Stimulated activated CD8-positive, alpha-beta memory T cell treated with anti-CD3 and anti-CD28 coated beads, Interleukin-12 subunit alpha, Interleukin-12 subunit beta, amount 100 ng/mL, for 24 hours (primary cell): ENCODE data around the gene TRANK1.
"Not testable (repeated sequence)": the region's sequence is repeated elsewhere in the genome, so short reads cannot be mapped to it uniquely, and the experiment has no call there.

Experiments used
- DNase-seq: peaks from one replicate; pipeline ENCODE4 v3.0.0-alpha.2; 2020; ENCODE audit errors: extremely low read depth

Gene TRANK1

GRCh38 chr3:36944641-36945270 is at the start of gene TRANK1:
Gene TRANK1, minus strand, starts transcription at chr3:36945054. Its CDS starts 245 bp downstream, at chr3:36944809.
- peak; percentile 68 for DNase-seq

- DNase-seq, result peak; percentile 85
These were observed 48.8 kb upstream of the TRANK1 start, which contains the start of gene MLH1 for GRCh38 chr3:36993326-36994283. Gene MLH1, plus strand, starts transcription at chr3:36993518. Its CDS starts 30 bp downstream, at chr3:36993548.

GRCh38 chr3:36992806-36993325 is 48.0 kb upstream of the TRANK1 start, which contains the start of gene EPM2AIP1:
Gene EPM2AIP1, minus strand, starts transcription at chr3:36993131. Its CDS starts 54 bp downstream, at chr3:36993077.
- DNase-seq, result peak; percentile 92

GRCh38 chr3:36991923-36992805 is 47.3 kb upstream of the TRANK1 start:
- DNase-seq, result no peak

GRCh38 chr3:36991147-36991546 is 46.3 kb upstream of the TRANK1 start:
- no peak for DNase-seq

- no peak for DNase-seq
These were observed 44.7 kb upstream of the TRANK1 start for GRCh38 chr3:36989568-36989967.

GRCh38 chr3:36989005-36989404 is 44.2 kb upstream of the TRANK1 start:
- DNase-seq, result no peak

- DNase-seq, result no peak
These were observed 43.5 kb upstream of the TRANK1 start for GRCh38 chr3:36988356-36988755.

- DNase-seq, result no peak
These were observed 36.2 kb upstream of the TRANK1 start for GRCh38 chr3:36981006-36981405.

GRCh38 chr3:36973139-36973538 is 28.3 kb upstream of the TRANK1 start:
- no peak for DNase-seq

GRCh38 chr3:36972163-36972562 is 27.3 kb upstream of the TRANK1 start:
- DNase-seq, result no peak

- no peak for DNase-seq
These were observed 24.9 kb upstream of the TRANK1 start for GRCh38 chr3:36969540-36970432.

- no peak for DNase-seq
These were observed 24.2 kb upstream of the TRANK1 start for GRCh38 chr3:36969085-36969484.

GRCh38 chr3:36965440-36965839 is 20.6 kb upstream of the TRANK1 start:
- no peak for DNase-seq

GRCh38 chr3:36964817-36965216 is 20.0 kb upstream of the TRANK1 start:
- no peak for DNase-seq

GRCh38 chr3:36964331-36964730 is 19.5 kb upstream of the TRANK1 start:
- no peak for DNase-seq

GRCh38 chr3:36963008-36963407 is 18.2 kb upstream of the TRANK1 start:
- not testable (repeated sequence) for DNase-seq

- no peak for DNase-seq
These were observed 15.6 kb upstream of the TRANK1 start for GRCh38 chr3:36960502-36960901.

GRCh38 chr3:36959821-36960220 is 15.0 kb upstream of the TRANK1 start:
- no peak for DNase-seq
